NOMO-1 (cell line): Measurements from ENCODE around the gene INS.

Experiments
- DNase-seq, 2 experiments: peaks; one replicate each; lab custom pipeline; 2025; ENCODE audit not compliant: unreplicated experiment in 2 of 2; lab: John Stamatoyannopoulos, UW

Gene INS

DNA sequence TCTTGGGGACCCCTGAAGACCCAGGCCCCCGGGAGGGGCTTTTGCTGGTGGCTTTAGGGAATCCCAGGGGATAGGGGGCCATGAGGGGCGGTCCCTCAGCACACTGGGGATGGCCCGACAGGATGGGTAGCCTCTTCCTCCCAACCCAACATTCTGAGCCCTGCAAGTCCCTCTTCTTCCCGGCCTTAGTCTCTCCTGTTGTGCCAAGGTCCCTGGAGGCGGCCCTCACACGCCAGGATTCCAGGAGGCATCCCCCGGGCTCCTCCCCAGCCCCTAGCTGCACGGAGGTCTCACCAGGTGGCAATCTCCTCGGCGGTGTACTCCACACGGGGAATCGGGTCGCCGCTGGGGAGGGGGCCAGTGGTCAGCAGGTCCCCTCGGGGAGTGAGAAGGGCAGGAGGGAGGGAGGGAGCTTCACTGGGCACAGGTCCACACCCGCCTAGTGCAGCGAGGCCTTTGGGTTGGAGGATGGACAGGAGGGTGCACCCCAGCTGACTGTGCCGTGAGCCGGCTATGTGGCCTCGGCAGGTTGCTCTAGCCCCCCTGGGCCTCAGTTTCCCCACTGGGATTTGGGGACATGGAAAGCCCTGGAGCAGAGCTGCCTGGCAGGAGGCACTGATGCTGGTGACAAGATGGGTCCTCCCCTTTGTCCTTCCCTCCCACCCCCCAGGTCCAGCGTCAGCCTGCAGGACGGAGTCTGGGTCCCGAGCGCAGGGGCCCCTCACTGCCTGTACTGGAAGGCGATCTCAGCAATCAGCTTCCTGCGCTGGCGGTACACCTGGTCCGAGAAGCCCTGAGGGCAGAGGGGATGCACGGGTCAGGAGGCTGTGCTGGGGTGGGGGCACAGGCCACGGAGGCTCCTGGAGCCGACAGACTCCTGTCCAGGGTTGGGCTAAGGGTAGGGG, 6.4 kb upstream of the INS start:
- no peak for DNase-seq

DNA sequence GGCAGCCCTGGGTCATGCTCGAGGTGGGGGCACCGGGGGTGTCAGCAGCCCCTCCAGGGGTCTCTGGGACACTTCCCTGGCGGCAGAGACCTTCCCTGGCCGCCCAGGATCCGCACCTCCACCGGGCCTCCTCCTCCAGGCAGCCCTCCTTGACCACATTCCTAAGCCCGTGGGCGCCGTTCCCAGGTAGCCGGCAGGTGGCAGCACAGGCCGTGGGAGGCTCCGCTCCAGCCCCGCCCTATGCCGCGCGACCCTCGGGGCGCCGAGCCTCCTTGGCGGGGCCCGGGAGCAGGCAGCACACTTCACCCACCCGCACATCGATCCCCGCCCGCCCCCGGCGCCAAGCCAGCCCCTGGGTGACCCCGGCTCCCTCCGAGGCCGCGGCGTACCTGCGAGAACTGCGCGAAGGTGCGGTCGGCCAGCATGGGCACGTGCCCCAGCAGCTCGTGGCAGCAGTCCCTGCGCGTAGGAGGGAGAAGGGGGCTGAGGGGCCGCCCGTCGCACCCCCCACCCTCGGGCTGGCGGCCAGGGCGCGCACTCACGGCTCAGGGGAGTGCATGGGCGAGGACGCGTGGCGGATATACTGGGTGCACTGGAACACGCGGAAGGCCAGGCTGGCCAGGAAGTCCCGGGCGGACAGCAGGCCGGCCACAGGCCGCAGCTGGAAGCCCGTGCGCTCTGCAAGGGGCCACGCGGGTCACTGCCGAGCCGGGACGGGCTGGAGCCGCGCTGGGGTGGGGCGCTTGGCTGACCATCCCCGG, 5.3 kb upstream of the INS start:
- no peak for DNase-seq

- DNase-seq, result no peak
Observed at GRCh38 chr11:2165571-2165970, 4.6 kb upstream of the INS start.

- DNase-seq, result no peak
Observed at GRCh38 chr11:2164861-2165555, 4.0 kb upstream of the INS start.

GRCh38 chr11:2164081-2164480, 3.1 kb upstream of the INS start:
- DNase-seq, result no peak

DNA sequence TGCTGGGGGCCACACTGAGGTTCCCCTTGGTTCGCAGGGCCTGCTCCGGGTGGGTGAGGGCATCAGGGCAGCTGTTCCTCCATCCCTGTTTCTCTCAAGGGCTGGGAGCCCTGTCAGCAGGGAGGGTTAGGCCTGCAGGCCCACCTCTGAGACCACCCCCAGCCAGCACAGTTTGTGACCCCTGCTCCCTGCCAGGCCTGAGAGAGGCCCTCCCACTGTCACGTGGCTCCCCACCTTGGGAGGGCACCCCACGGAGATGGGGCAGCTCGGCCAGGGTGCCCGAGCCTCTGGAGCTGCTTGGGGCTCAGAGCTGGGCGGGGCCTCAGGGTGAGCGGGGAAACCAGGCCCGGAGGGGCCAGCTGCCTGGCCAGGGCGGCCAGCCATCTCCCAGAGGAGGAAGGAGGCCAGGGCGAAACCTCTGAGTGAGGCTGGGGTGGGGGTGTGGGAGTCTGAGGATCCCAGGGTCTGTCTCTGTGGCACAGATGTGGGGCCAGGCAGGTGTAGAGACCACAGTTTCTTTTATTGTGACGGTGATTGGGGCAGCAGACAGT, 2.5 kb upstream of the INS start:
- DNase-seq, result no peak

DNA sequence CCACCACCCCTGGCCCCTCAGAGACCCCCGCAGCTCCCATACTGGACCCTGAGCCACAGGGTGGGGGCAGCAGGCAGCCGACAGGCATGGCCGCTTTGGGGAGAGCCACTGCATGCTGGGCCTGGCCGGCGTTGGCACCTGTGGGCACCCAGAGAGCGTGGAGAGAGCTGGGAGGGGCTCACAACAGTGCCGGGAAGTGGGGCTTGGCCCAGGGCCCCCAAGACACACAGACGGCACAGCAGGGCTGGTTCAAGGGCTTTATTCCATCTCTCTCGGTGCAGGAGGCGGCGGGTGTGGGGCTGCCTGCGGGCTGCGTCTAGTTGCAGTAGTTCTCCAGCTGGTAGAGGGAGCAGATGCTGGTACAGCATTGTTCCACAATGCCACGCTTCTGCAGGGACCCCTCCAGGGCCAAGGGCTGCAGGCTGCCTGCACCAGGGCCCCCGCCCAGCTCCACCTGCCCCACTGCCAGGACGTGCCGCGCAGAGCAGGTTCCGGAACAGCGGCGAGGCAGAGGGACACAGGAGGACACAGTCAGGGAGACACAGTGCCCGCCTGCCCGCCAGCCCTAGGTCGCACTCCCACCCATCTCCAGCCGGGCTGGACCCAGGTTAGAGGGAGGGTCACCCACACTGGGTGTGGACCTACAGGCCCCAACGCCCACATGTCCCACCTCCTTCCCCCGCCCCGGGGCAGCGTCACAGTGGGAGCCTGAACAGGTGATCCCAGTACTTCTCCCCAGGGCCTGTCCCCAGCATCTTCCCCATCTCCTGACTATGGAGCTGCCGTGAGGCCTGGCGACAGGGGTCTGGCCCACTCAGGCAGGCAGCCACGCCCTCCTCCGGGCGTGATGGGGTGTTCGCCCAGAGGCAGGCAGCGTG, 1.2 kb downstream of the INS start:
- DNase-seq, result no peak

- DNase-seq, result no peak
Observed at GRCh38 chr11:2158966-2159365, 2.0 kb downstream of the INS start.

DNA sequence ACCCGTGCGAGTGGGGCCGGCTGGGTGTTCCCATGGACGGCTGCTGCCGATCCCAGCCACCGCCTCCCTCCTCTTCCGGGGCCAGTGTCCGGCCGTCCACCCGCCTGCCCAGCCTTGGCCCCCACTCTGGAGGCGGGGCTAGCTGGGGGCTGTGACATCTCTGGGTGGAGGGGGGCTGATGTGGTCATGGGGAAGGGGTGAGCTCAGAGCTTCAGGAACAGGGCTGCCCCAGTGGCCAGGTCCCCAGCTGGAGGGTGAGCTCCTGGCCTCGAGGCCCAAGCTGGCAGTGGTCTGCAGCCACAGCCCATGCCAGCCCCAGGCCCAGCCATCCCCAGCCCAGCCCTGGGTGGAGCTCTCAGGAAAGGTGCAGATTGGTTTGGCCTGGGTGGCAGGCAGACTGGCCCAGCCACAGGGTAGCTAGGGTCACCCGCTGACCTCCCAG, 2.7 kb downstream of the INS start:
- no peak for DNase-seq

- no peak for DNase-seq
Observed at GRCh38 chr11:2157294-2158040, 3.5 kb downstream of the INS start.

- peak in 1 of 2 experiments; percentile 32 for DNase-seq
Observed at GRCh38 chr11:2156416-2157182, 4.4 kb downstream of the INS start.

DNA sequence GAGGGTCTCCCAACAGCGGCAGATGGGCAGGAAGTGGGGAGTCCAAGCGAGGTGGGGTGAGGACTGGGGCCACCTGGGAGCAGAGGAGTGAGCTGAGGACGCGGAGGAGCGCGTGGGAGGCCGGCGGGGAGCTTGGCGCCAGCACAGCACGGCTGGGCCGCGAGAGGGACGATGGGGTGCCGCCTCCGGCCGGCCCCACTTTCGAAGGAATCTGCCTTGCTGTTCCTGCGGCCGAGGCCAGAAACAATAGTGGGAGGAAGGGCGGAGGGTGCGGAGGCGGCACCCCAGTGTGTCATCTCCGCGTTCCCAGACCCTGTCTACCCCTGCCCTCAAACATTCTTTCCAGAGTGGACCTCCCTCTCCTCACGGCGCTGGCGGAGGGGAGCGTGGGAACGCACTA, 5.5 kb downstream of the INS start:
- no peak for DNase-seq

- DNase-seq, result no peak
Observed at GRCh38 chr11:2154889-2155288, 6.1 kb downstream of the INS start.

GRCh38 chr11:2154195-2154585, 6.8 kb downstream of the INS start:
- DNase-seq, result no peak

- no peak for DNase-seq
Observed at GRCh38 chr11:2153581-2154194, 7.3 kb downstream of the INS start.

DNA sequence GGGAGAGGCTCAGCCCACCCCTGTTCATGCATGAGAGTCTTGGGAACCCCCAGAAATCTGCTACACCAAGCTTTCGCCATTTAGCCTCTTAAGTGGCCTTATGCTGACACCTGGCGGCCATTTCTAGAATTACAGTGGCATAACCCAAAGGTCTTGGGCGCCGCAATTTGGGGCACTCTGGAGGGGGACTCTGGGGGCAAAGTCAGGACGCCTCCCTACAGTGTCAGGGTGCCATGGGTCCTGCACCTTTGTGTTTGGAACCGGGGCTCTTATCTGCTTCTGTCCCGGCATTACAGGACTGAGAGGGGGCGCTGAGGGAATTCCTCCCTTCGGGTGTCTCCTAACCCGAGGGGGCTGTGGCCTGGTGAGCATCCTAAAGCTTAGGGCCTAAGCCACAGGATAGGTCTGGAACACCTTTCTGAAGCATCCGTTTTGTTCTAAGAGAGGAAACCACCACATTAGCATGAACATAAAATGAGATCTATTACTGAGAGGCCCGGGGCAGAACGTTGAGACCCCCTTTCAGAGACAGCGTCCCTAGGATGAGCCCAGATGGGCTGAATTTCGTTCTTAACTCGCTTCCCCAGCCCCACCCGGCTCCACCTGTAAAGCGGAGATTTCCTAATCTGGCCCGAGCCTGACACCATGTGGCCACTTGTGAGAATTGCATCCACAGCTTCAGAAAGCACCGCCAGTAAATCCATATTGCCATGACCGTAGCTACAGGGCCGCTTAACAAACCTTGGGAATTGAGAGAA, 9.3 kb downstream of the INS start:
- peak; percentile 63 to 64 for DNase-seq
